Measurements from ENCODE around the gene CD274. TPM values are rescaled to one million over a fixed set of nuclear protein-coding genes. Genes with fewer than 3 reads are reported as not detected.

CD274 gene
- total and polyA plus RNA-seq, 2 donors (not counting 3 experiments of a cell fraction or from before 2014, with no cell fraction given): 25.4 to 26.8 TPM

GRCh38 chr9:5452286-5452609 lies 1.9 kb downstream of the CD274 start:
- peak overlapping the region; percentile 63 for H3K9ac ChIP-seq (replicated peaks; ENCODE audit: extremely low read depth, insufficient read depth, low read length)
- H3K79me2 ChIP-seq (ENCODE audit: control insufficient read depth, insufficient read depth, low read length): peaks cover 63% of the 10 kb centered on the region
- peak overlapping the region; percentile 61 for H3K27ac ChIP-seq (ENCODE audit: insufficient read depth, low read depth, low read length)
- H4K20me1 ChIP-seq (replicated peaks; ENCODE audit: control insufficient read depth, extremely low read depth, insufficient read depth, low read length): no peaks in the 10 kb centered on the region
- CTCF ChIA-PET: interaction anchor here (1.0 kb wide), 1 partner anchor 134 kb away, joined by 3 read pairs; no protein-coding TSS in a partner anchor
- H3K9me3 ChIP-seq (replicated peaks; ENCODE audit: control insufficient read depth, insufficient read depth, low read length): no peaks in the 10 kb centered on the region
- H3K9me1 ChIP-seq (replicated peaks; ENCODE audit: control insufficient read depth, extremely low read depth, insufficient read depth, low read length): no peaks in the 10 kb centered on the region
- no TSS peak for BruUV-seq (replicated peaks)
- POLR2A ChIA-PET: interaction anchor here (0.6 kb wide), 1 partner anchor 134 kb away, joined by 6 read pairs; no protein-coding TSS in a partner anchor
- peak overlapping the region; percentile 97 for H3K4me2 ChIP-seq (ENCODE audit: insufficient read depth, low read length)
- H2AFZ ChIP-seq (ENCODE audit: low read depth, low read length): no peak overlapping the region
- H3K36me3 ChIP-seq (ENCODE audit: control insufficient read depth in 2 of 2, extremely low read depth in 1 of 2, insufficient read depth in 2 of 2, low read length in 2 of 2): peaks cover 0 to 5% of the 10 kb centered on the region in 2 experiments
- H3K27me3 ChIP-seq (ENCODE audit: control insufficient read depth in 2 of 2, insufficient read depth in 2 of 2, low read length in 2 of 2): no peaks in the 10 kb centered on the region
- H3K4me3 ChIP-seq (replicated peaks in 1 of 3; ENCODE audit: insufficient read depth in 1 of 3, low read depth in 1 of 3, low read length in 3 of 3): peak overlapping the region in 1 of 3 experiments; percentile 55
- DNase-seq (ENCODE audit: low read depth, low spot score) (no peak), FAIRE-seq (no peak)
- H3K4me1 ChIP-seq (ENCODE audit: control insufficient read depth, extremely low read depth, insufficient read depth, low read length): peaks cover 65% of the 10 kb centered on the region
- TF ChIP-seq JUN (IDR thresholded peaks at IDR 0.05; ENCODE audit: borderline replicate concordance, insufficient read depth, insufficient read length, low read depth) (no peak), GATA2 (IDR thresholded peaks at IDR 0.05; ENCODE audit: insufficient read depth, insufficient read length, low read depth, low read length) (no peak), POLR2A (IDR thresholded peaks at IDR 0.05; ENCODE audit: low read depth, low read length) (no peak), MYC (IDR thresholded peaks at IDR 0.05; ENCODE audit: low read depth, low read length) (no peak), CTCF (IDR thresholded peaks at IDR 0.05; ENCODE audit: extremely low read depth in 1 of 2, insufficient read depth in 1 of 2, low read depth in 1 of 2, low read length in 2 of 2) (no peak), EZH2 (IDR thresholded peaks at IDR 0.05; ENCODE audit: borderline replicate concordance, low read depth, low read length, severe bottlenecking) (no peak), FOS (IDR thresholded peaks at IDR 0.05; ENCODE audit: borderline replicate concordance, insufficient read depth, low read length) (no peak), POLR2AphosphoS5 (IDR thresholded peaks at IDR 0.05; ENCODE audit: insufficient read depth, low read depth, low read length) (no peak), MAX (IDR thresholded peaks at IDR 0.05; ENCODE audit: insufficient read depth, insufficient read length) (no peak)
- dilution Hi-C loops (cut with MboI; ENCODE audit: extremely low pct_ligation_motif_present, low sequenced_read_pairs) (no loop called here), intact Hi-C loops (cut with micrococcal nuclease) (no loop called here)

All from endothelial cell of umbilical vein (primary cell).